Measurements from ENCODE around the gene ALDH1B1. TPM values are rescaled to one million over a fixed set of nuclear protein-coding genes. Genes with fewer than 3 reads are reported as not detected.

Gene ALDH1B1
- total and polyA plus RNA-seq, 5 donors from 2014 or later: 1.7 to 11.8 (median 9.0) TPM

DNA sequence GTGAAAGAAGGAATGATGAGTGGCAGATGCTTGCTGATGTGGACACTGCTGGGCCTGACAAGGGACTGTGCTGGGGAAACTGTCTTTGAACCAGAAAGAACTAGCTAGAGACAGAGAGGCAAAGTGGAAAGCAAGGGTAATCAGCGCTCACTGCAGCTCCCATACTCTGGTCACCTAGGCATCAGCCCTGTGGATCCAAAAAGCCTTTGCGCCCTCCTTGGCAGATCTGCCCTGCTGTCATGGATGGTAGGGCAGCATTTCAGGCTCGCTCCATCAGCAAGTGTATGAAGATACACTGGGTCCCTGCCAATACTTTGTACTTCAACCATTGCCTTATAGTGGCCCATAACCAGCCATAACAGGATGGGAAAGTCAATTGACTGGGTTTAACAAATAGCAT, 6.6 kb upstream of the ALDH1B1 start:
- no peak for ATAC-seq (ENCODE audit: low read depth in 2 of 2)
- no peaks in the 10 kb centered on the region for H3K4me1 ChIP-seq (ENCODE audit: control insufficient read depth, insufficient read depth, low read length, poor library complexity, severe bottlenecking)
- Mint-ChIP-seq H3K36me3 (no peaks in the 10 kb centered on the region), H3K4me3 (no peak overlapping the region), H3K9me3 (peaks cover 0 to 1% (median 0%) of the 10 kb centered on the region in 7 donors), H3K27ac (no peak overlapping the region), H3K4me1 (no peaks in the 10 kb centered on the region), H3K27me3 (peaks cover 25% of the 10 kb centered on the region)
- no peaks in the 10 kb centered on the region for H3K9me3 ChIP-seq (ENCODE audit: control insufficient read depth in 2 of 2, low read length in 2 of 2)
- no peaks in the 10 kb centered on the region for H3K27me3 ChIP-seq (ENCODE audit: control insufficient read depth, insufficient read depth, low read length)
- H3K36me3 ChIP-seq (ENCODE audit: control insufficient read depth, insufficient read depth, low read length): no peaks in the 10 kb centered on the region
- no peak for DNase-seq
- no peak overlapping the region for H3K4me3 ChIP-seq (ENCODE audit: low read depth, low read length)
- no peak overlapping the region for H3K27ac ChIP-seq (ENCODE audit: insufficient read depth, low read length, poor library complexity, severe bottlenecking)

DNA sequence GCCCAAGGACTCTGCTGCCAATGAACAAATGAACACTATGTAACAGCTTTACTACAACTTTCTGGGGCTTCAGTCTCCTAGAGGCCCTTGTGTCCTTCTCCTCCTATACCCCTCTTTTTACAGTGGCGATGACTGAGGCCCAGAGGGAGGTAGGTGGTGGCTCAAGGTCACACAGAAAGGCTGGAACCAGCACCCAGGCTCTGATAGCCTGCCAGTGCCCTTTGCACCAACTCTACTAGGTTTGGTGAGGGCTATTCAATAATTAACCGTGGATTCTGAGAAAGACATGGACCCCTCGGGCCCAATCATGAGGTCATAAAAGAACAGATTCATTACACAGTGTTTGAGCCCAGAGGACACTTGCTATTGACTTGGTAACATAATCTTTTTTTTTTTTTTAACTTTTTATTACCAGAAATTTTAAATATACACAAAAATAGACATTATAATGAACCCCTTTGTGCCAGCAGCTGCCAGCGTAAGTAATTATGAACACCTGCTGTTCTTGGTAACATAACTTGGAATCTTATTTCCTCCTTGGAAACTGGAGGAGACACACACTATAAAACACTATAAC, 6.1 kb upstream of the ALDH1B1 start:
- no peaks in the 10 kb centered on the region for H3K36me3 Mint-ChIP-seq
- peaks cover 0 to 1% (median 0%) of the 10 kb centered on the region in 7 donors for H3K9me3 Mint-ChIP-seq
- Histone ChIP-seq H3K4me1 (ENCODE audit: control insufficient read depth, insufficient read depth, low read length, poor library complexity, severe bottlenecking) (no peaks in the 10 kb centered on the region), H3K27ac (ENCODE audit: insufficient read depth, low read length, poor library complexity, severe bottlenecking) (no peak overlapping the region), H3K36me3 (ENCODE audit: control insufficient read depth, insufficient read depth, low read length) (no peaks in the 10 kb centered on the region), H3K9me3 (ENCODE audit: control insufficient read depth in 2 of 2, low read length in 2 of 2) (no peaks in the 10 kb centered on the region), H3K27me3 (ENCODE audit: control insufficient read depth, insufficient read depth, low read length) (no peaks in the 10 kb centered on the region), H3K4me3 (ENCODE audit: low read depth, low read length) (no peak overlapping the region)
- H3K27ac Mint-ChIP-seq: no peak overlapping the region
- no peak for DNase-seq
- H3K4me3 Mint-ChIP-seq: no peak overlapping the region
- no peak for ATAC-seq (ENCODE audit: low read depth in 2 of 2)
- peaks cover 25% of the 10 kb centered on the region for H3K27me3 Mint-ChIP-seq
- H3K4me1 Mint-ChIP-seq: no peaks in the 10 kb centered on the region

DNA sequence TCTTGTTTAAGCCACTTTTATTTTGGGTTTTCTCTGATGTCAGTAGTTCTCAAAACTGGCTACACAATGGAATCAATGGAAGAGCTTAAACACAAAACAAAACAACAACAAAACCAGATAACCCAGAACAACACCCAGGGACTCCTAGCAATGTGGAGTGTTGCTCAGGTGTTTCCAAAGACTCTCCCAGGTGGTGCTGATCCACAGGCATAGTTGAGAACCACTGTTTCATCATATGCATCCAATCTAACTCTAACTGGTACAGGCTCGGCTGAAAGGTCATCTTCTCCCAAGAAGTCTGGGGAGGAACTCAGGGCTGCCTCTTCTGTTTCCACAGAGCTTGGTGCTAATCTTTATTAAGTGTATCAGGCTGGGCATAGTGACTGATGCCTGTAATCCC, 5.4 kb upstream of the ALDH1B1 start:
- Mint-ChIP-seq H3K27ac (no peak overlapping the region), H3K4me3 (no peak overlapping the region), H3K4me1 (peaks cover 0 to 4% (median 2%) of the 10 kb centered on the region in 4 donors), H3K36me3 (no peaks in the 10 kb centered on the region), H3K27me3 (peaks cover 21% of the 10 kb centered on the region), H3K9me3 (peaks cover 0 to 1% (median 0%) of the 10 kb centered on the region in 7 donors)
- Histone ChIP-seq H3K4me3 (ENCODE audit: low read depth, low read length) (no peak overlapping the region), H3K9me3 (ENCODE audit: control insufficient read depth in 2 of 2, low read length in 2 of 2) (no peaks in the 10 kb centered on the region), H3K27me3 (ENCODE audit: control insufficient read depth, insufficient read depth, low read length) (no peaks in the 10 kb centered on the region), H3K27ac (ENCODE audit: insufficient read depth, low read length, poor library complexity, severe bottlenecking) (no peak overlapping the region), H3K4me1 (ENCODE audit: control insufficient read depth, insufficient read depth, low read length, poor library complexity, severe bottlenecking) (peaks cover 3% of the 10 kb centered on the region), H3K36me3 (ENCODE audit: control insufficient read depth, insufficient read depth, low read length) (no peaks in the 10 kb centered on the region)
- DNase-seq (no peak), ATAC-seq (ENCODE audit: low read depth in 2 of 2) (no peak)

DNA sequence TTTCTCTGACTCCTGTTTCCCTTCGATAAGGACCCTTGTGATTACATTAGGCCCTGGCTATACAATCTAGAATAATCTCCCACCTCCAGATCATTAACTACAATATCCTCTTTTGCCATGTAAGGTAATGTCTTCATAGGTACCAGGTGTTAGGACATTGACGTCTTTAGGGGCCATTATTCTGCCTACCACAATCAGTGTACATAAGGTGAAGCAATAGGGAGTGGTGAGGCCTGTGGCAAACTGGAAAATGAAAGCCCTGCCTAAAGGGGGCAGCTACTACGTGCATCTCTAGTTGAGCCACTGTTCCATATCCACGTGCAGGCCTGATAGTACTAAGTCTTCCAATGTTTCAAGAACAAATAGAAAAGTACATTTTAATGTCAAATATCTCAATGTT, 4.8 kb upstream of the ALDH1B1 start:
- Histone ChIP-seq H3K4me1 (ENCODE audit: control insufficient read depth, insufficient read depth, low read length, poor library complexity, severe bottlenecking) (peaks cover 6% of the 10 kb centered on the region), H3K9me3 (ENCODE audit: control insufficient read depth in 2 of 2, low read length in 2 of 2) (no peaks in the 10 kb centered on the region), H3K27ac (ENCODE audit: insufficient read depth, low read length, poor library complexity, severe bottlenecking) (no peak overlapping the region), H3K4me3 (ENCODE audit: low read depth, low read length) (no peak overlapping the region), H3K36me3 (ENCODE audit: control insufficient read depth, insufficient read depth, low read length) (no peaks in the 10 kb centered on the region), H3K27me3 (ENCODE audit: control insufficient read depth, insufficient read depth, low read length) (no peaks in the 10 kb centered on the region)
- H3K36me3 Mint-ChIP-seq: no peaks in the 10 kb centered on the region
- DNase-seq (no peak), ATAC-seq (ENCODE audit: low read depth in 2 of 2) (no peak)
- H3K4me1 Mint-ChIP-seq: peaks cover 0 to 7% (median 4%) of the 10 kb centered on the region in 4 donors
- H3K27me3 Mint-ChIP-seq: peaks cover 21% of the 10 kb centered on the region
- no peak overlapping the region for H3K27ac Mint-ChIP-seq
- H3K9me3 Mint-ChIP-seq: peaks cover 0 to 1% (median 0%) of the 10 kb centered on the region in 7 donors
- H3K4me3 Mint-ChIP-seq: no peak overlapping the region

DNA sequence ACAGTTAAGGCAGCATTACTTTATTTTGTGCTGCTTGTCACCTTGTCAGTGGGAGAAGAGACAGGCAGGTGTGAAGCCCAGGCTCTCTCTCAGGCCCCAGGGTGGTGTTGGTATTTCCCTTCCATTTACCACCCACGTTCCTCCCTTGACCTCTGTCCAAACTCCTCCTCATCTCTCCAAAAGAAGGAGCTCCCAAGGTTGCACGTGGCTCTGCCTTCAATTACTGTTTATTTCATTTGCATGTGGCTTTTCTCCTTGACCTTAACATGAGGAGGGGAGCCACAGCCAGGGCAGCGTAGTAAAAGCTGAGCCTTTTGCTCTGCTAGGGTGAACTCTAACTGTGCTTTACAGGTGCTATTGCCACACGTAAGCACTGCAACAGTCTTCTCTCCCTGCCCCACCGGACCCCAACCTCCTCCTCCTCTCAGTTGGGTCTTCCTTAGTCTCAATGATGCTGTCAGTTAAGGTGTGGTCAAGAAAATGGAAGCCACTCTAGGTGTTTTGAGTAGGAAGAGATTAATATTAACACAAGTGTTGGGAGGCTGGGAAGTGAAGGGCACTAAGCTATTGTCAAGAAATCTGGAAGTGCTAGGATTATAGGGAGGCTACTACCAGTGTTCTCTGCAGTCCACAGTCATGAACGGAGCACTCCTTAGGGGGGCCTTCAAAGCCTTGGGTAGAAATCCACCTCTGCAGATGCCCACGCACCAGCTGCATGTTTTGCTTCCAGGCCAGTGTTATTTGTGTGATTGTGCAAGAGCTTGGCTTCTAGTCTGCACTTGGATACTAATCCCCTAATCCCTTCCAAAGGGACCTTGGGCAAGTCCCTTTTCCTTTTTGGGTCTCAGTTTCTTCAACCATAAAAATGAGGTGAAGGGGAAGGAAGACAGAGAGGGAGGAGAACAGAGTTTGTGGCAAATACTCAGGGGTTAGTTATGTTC, 3.9 kb upstream of the ALDH1B1 start:
- peaks cover 21% of the 10 kb centered on the region for H3K27me3 Mint-ChIP-seq
- peaks cover 0 to 15% (median 11%) of the 10 kb centered on the region in 4 donors for H3K4me1 Mint-ChIP-seq
- peaks cover 0 to 1% (median 0%) of the 10 kb centered on the region in 7 donors for H3K9me3 Mint-ChIP-seq
- Histone ChIP-seq H3K9me3 (ENCODE audit: control insufficient read depth in 2 of 2, low read length in 2 of 2) (no peaks in the 10 kb centered on the region), H3K36me3 (ENCODE audit: control insufficient read depth, insufficient read depth, low read length) (no peaks in the 10 kb centered on the region), H3K4me3 (ENCODE audit: low read depth, low read length) (no peak overlapping the region), H3K27me3 (ENCODE audit: control insufficient read depth, insufficient read depth, low read length) (no peaks in the 10 kb centered on the region), H3K4me1 (ENCODE audit: control insufficient read depth, insufficient read depth, low read length, poor library complexity, severe bottlenecking) (peaks cover 14% of the 10 kb centered on the region), H3K27ac (ENCODE audit: insufficient read depth, low read length, poor library complexity, severe bottlenecking) (no peak overlapping the region)
- H3K36me3 Mint-ChIP-seq: no peaks in the 10 kb centered on the region
- DNase-seq (no peak), ATAC-seq (ENCODE audit: low read depth in 2 of 2) (no peak)
- no peak overlapping the region for H3K27ac Mint-ChIP-seq
- no peak overlapping the region for H3K4me3 Mint-ChIP-seq

DNA sequence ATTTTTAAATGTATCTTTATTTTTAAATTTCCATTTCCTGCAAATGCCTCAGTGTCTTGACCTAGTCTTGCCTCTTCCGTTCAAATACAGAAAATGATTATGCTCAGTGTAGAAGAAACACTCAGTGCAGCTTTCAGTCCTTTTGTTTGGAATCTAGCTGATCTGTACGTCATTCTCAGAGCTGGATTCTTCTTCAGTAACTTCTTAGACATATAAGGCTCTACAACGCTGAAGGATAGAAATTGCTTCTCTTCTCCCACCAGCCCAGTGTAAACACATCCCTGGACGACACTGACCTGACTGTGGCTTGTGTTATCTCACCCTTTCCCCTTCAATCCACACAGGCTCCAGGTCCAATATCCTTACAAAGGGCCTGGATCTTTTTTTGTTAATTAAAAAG, 3.2 kb upstream of the ALDH1B1 start:
- Mint-ChIP-seq H3K4me3 (no peak overlapping the region), H3K9me3 (peaks cover 0 to 1% (median 0%) of the 10 kb centered on the region in 7 donors), H3K36me3 (no peaks in the 10 kb centered on the region), H3K27me3 (peaks cover 21% of the 10 kb centered on the region), H3K27ac (no peak overlapping the region), H3K4me1 (peaks cover 0 to 20% (median 15%) of the 10 kb centered on the region in 4 donors)
- Histone ChIP-seq H3K4me1 (ENCODE audit: control insufficient read depth, insufficient read depth, low read length, poor library complexity, severe bottlenecking) (peaks cover 14% of the 10 kb centered on the region), H3K4me3 (ENCODE audit: low read depth, low read length) (no peak overlapping the region), H3K36me3 (ENCODE audit: control insufficient read depth, insufficient read depth, low read length) (no peaks in the 10 kb centered on the region), H3K27ac (ENCODE audit: insufficient read depth, low read length, poor library complexity, severe bottlenecking) (no peak overlapping the region), H3K27me3 (ENCODE audit: control insufficient read depth, insufficient read depth, low read length) (no peaks in the 10 kb centered on the region), H3K9me3 (ENCODE audit: control insufficient read depth in 2 of 2, low read length in 2 of 2) (no peaks in the 10 kb centered on the region)
- DNase-seq (no peak), ATAC-seq (ENCODE audit: low read depth in 2 of 2) (no peak)

DNA sequence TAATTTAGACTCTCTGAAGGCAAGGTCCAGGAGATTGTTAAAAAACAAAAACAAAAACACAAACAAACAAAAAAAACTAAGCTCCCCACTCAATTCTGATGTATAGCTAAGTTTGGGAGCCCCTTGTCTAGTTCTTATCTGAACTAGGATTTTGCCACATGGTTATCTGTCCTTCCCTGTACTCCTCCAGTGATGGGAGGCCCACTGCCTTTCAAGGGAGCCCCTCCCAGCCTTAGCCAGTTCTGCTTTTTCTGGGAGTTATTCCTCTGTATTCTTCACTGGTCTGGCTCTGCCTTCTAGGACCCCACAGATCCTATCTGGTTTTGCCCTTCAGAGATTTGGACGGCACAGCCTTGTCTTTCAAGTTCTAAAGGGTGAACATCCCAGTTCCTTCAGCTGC, 2.1 kb upstream of the ALDH1B1 start:
- Histone ChIP-seq H3K4me1 (ENCODE audit: control insufficient read depth, insufficient read depth, low read length, poor library complexity, severe bottlenecking) (peaks cover 14% of the 10 kb centered on the region), H3K27ac (ENCODE audit: insufficient read depth, low read length, poor library complexity, severe bottlenecking) (no peak overlapping the region), H3K36me3 (ENCODE audit: control insufficient read depth, insufficient read depth, low read length) (no peaks in the 10 kb centered on the region), H3K9me3 (ENCODE audit: control insufficient read depth in 2 of 2, low read length in 2 of 2) (no peaks in the 10 kb centered on the region), H3K27me3 (ENCODE audit: control insufficient read depth, insufficient read depth, low read length) (no peaks in the 10 kb centered on the region), H3K4me3 (ENCODE audit: low read depth, low read length) (no peak overlapping the region)
- no peak overlapping the region for H3K27ac Mint-ChIP-seq
- ATAC-seq (ENCODE audit: low read depth in 2 of 2): no peak
- DNase-seq: no peak
- H3K27me3 Mint-ChIP-seq: peaks cover 15% of the 10 kb centered on the region
- H3K4me1 Mint-ChIP-seq: peaks cover 0 to 29% (median 15%) of the 10 kb centered on the region in 4 donors
- no peaks in the 10 kb centered on the region for H3K9me3 Mint-ChIP-seq
- H3K4me3 Mint-ChIP-seq: no peak overlapping the region
- peaks cover 6% of the 10 kb centered on the region for H3K36me3 Mint-ChIP-seq
